WTC11 (cell line): ENCODE data around the gene S1PR3. TPM values are rescaled to one million over a fixed set of nuclear protein-coding genes. Genes with fewer than 3 reads are reported as not detected.

Source experiments
- ATAC-seq: fragments of 200-7000 bp; cut with Tn5 transposase; 2 replicates; pipeline ENCODE4 v1.10.0; 2021; ENCODE audit warnings: mild to moderate bottlenecking, moderate library complexity
- CTCF ChIA-PET: fragments of 300-600 bp; sonication (Branson Sonifier 250); formaldehyde crosslinking; loops from one replicate; lab custom pipeline; 2021; ENCODE audit warnings: antibody characterized with exemption; lab: Charles Lee
- POLR2A ChIA-PET: fragments of 350-600 bp; sonication (Branson Sonifier 250); formaldehyde crosslinking; loops from one replicate; lab custom pipeline; 2021; ENCODE audit warnings: antibody characterized with exemption; lab: Charles Lee
- DNase-seq: peaks from one replicate; pipeline ENCODE4 v3.0.0; 2021; ENCODE audit warnings: low spot score
- H3K27ac Mint-ChIP-seq: 2 replicates; pipeline ENCODE4 v1.8.0; 2021; ENCODE audit warnings: mixed read lengths
- H3K27me3 Mint-ChIP-seq: 2 replicates; pipeline ENCODE4 v1.8.0; 2021; ENCODE audit warnings: low read depth, mild to moderate bottlenecking, moderate library complexity, mixed read lengths
- H3K36me3 Mint-ChIP-seq: 2 replicates; pipeline ENCODE4 v1.8.0; 2021; ENCODE audit warnings: mixed read lengths
- H3K4me1 Mint-ChIP-seq: 2 replicates; pipeline ENCODE4 v1.8.0; 2022; ENCODE audit warnings: mixed read lengths
- H3K4me3 Mint-ChIP-seq: 2 replicates; pipeline ENCODE4 v1.8.0; 2021; ENCODE audit warnings: mild to moderate bottlenecking, moderate library complexity, mixed read lengths
- H3K9me3 Mint-ChIP-seq: 2 replicates; pipeline ENCODE4 v1.8.0; 2021; ENCODE audit warnings: mixed read lengths
- ATF1 ChIP-seq: sonication (generic); formaldehyde crosslinking; IDR thresholded peaks from 2 replicates; pipeline ENCODE4 v1.8.1; 2023; ENCODE audit warnings: mild to moderate bottlenecking, moderate library complexity, missing genetic modification reagents
- CDX4 ChIP-seq: fragments of 250-450 bp; sonication (Bioruptor Pico); IDR thresholded peaks from 2 replicates; pipeline ENCODE4 v1.9.0; 2021; ENCODE audit warnings: moderate library complexity, mild to moderate bottlenecking, inconsistent platforms, borderline replicate concordance
- E2F4 ChIP-seq: sonication (generic); formaldehyde crosslinking; IDR thresholded peaks from 2 replicates; pipeline ENCODE4 v1.8.1; 2022; ENCODE audit warnings: low read depth, mild to moderate bottlenecking, moderate library complexity, missing genetic modification reagents, borderline replicate concordance
- E2F5 ChIP-seq: sonication (generic); formaldehyde crosslinking; IDR thresholded peaks from 2 replicates; pipeline ENCODE4 v1.8.1; 2022; ENCODE audit warnings: mild to moderate bottlenecking, moderate library complexity, missing genetic modification reagents
- GABPB1 ChIP-seq: sonication (generic); formaldehyde crosslinking; IDR thresholded peaks from 2 replicates; pipeline ENCODE4 v1.8.1; 2023; ENCODE audit warnings: mild to moderate bottlenecking, missing genetic modification reagents
- JUN ChIP-seq: sonication (generic); formaldehyde crosslinking; IDR thresholded peaks from 2 replicates; pipeline ENCODE4 v1.8.0; 2023; ENCODE audit warnings: mild to moderate bottlenecking, missing genetic modification reagents
- MAX ChIP-seq: sonication (generic); formaldehyde crosslinking; IDR thresholded peaks from 2 replicates; pipeline ENCODE4 v1.8.0; 2022; ENCODE audit warnings: mild to moderate bottlenecking, missing genetic modification reagents
- NFYB ChIP-seq: sonication (generic); formaldehyde crosslinking; conservative IDR thresholded peaks from 2 replicates; pipeline ENCODE4 v1.8.0; 2022; ENCODE audit warnings: low read depth, missing genetic modification reagents
- NR3C1 ChIP-seq: sonication (generic); formaldehyde crosslinking; conservative IDR thresholded peaks from 2 replicates; pipeline ENCODE4 v1.8.1; 2023; ENCODE audit warnings: low read depth, mild to moderate bottlenecking, missing genetic modification reagents
- PRDM15 ChIP-seq: sonication (generic); formaldehyde crosslinking; IDR thresholded peaks from 2 replicates; pipeline ENCODE4 v1.8.0; 2022; ENCODE audit warnings: missing genetic modification reagents
- STAT6 ChIP-seq: sonication (generic); formaldehyde crosslinking; conservative IDR thresholded peaks from 2 replicates; pipeline ENCODE4 v1.8.1; 2023; ENCODE audit warnings: mild to moderate bottlenecking, low read depth, missing genetic modification reagents, moderate library complexity
- TEAD4 ChIP-seq: sonication (generic); formaldehyde crosslinking; IDR thresholded peaks from 2 replicates; pipeline ENCODE4 v1.8.0; 2022; ENCODE audit warnings: mild to moderate bottlenecking, missing genetic modification reagents
- ZNF138 ChIP-seq: sonication (generic); formaldehyde crosslinking; conservative IDR thresholded peaks from 2 replicates; pipeline ENCODE4 v1.8.1; 2022; ENCODE audit warnings: mild to moderate bottlenecking, moderate library complexity, missing genetic modification reagents
- ZNF512 ChIP-seq: sonication (generic); formaldehyde crosslinking; IDR thresholded peaks from 2 replicates; pipeline ENCODE4 v1.8.1; 2022; ENCODE audit warnings: missing genetic modification reagents, borderline replicate concordance
- ZNF671 ChIP-seq: fragments of 250-450 bp; sonication (Bioruptor Pico); IDR thresholded peaks from 2 replicates; pipeline ENCODE4 v1.8.0; 2021; ENCODE audit warnings: mild to moderate bottlenecking
- total RNA-seq: library from RNA; stranded (reverse); gene quantifications from 3 replicates; pipeline ENCODE4 v1.2.3, GENCODE V29; 2021

S1PR3 gene
- total RNA-seq, 1 experiment from 2014 or later: 7.1 TPM

GRCh38 chr9:89032173-89032572 is 40.9 kb downstream of the S1PR3 start:
- no peaks in the 10 kb centered on the region for H3K4me1 Mint-ChIP-seq
- peaks cover 26% of the 10 kb centered on the region for H3K36me3 Mint-ChIP-seq
- POLR2A ChIA-PET: no interaction called here
- no peak for ATAC-seq
- no peak overlapping the region for H3K27ac Mint-ChIP-seq
- peaks cover 25% of the 10 kb centered on the region for H3K9me3 Mint-ChIP-seq
- H3K4me3 Mint-ChIP-seq: no peak overlapping the region
- CTCF ChIA-PET: no interaction called here
- no peak for DNase-seq
- H3K27me3 Mint-ChIP-seq: no peaks in the 10 kb centered on the region
- TF ChIP-seq CDX4 (CRISPR knock-in tag) (no peak), ZNF138 (CRISPR knock-in tag) (no peak), NFYB (CRISPR knock-in tag) (no peak), NR3C1 (CRISPR knock-in tag) (no peak), GABPB1 (CRISPR knock-in tag) (no peak), PRDM15 (CRISPR knock-in tag) (no peak), E2F5 (CRISPR knock-in tag) (no peak), E2F4 (CRISPR knock-in tag) (no peak), TEAD4 (CRISPR knock-in tag) (no peak), ZNF512 (no peak), STAT6 (no peak), ATF1 (CRISPR knock-in tag) (no peak), ZNF671 (no peak), MAX (CRISPR knock-in tag) (no peak)
- TF ChIP-seq, all 79 proteins: peak for 0

GRCh38 chr9:89032661-89033060 is 41.4 kb downstream of the S1PR3 start:
- Mint-ChIP-seq H3K27ac (no peak overlapping the region), H3K4me3 (no peak overlapping the region), H3K36me3 (peaks cover 26% of the 10 kb centered on the region), H3K4me1 (no peaks in the 10 kb centered on the region), H3K9me3 (peaks cover 25% of the 10 kb centered on the region), H3K27me3 (no peaks in the 10 kb centered on the region)
- DNase-seq: no peak
- ChIA-PET CTCF (no interaction called here), POLR2A (no interaction called here)
- TF ChIP-seq JUN (CRISPR knock-in tag): no peak
- ATAC-seq: no peak
